Liver (tissue), 9 donors: ENCODE data around the gene SH3BP5. TPM values are rescaled to one million over a fixed set of nuclear protein-coding genes. Genes with fewer than 3 reads are reported as not detected.

Experiments used
- DNase-seq: peaks from one replicate; pipeline ENCODE4 v3.0.0-alpha.2; 2017; ENCODE audit warnings: low spot score
- H3K27ac ChIP-seq, 2 donors: one replicate each; pipeline ENCODE4 v1.7.0; 2013; ENCODE audit warnings: inconsistent platforms in 2 of 2, low read length in 2 of 2, control low read depth in 1 of 2, low read depth in 1 of 2, mild to moderate bottlenecking in 1 of 2
- H3K27me3 ChIP-seq, 4 donors: one replicate each; pipeline versions ENCODE4 v1.6.1 to v1.7.0; 2013; ENCODE audit warnings: low read length in 3 of 4, inconsistent platforms in 1 of 4, mild to moderate bottlenecking in 1 of 4, moderate library complexity in 1 of 4; ENCODE audit not compliant: control insufficient read depth in 4 of 4, insufficient read depth in 4 of 4
- H3K36me3 ChIP-seq, 4 donors: one replicate each; pipeline versions ENCODE4 v1.6.1 to v1.7.0; 2013; ENCODE audit warnings: low read length in 3 of 4, mild to moderate bottlenecking in 3 of 4, low read depth in 1 of 4, moderate library complexity in 1 of 4; ENCODE audit not compliant: control insufficient read depth in 4 of 4, insufficient read depth in 3 of 4
- H3K4me1 ChIP-seq, 4 donors: one replicate each; pipeline versions ENCODE4 v1.6.1 to v1.7.0; 2013; ENCODE audit warnings: low read length in 3 of 4, mild to moderate bottlenecking in 3 of 4, moderate library complexity in 1 of 4; ENCODE audit not compliant: control insufficient read depth in 4 of 4, insufficient read depth in 4 of 4
- H3K4me3 ChIP-seq, 3 donors: one replicate each; pipeline versions ENCODE4 v1.6.1 to v1.7.0; 2013; ENCODE audit warnings: low read length in 3 of 3, control low read depth in 1 of 3, low read depth in 1 of 3, mild to moderate bottlenecking in 1 of 3
- H3K9ac ChIP-seq, 2 donors: one replicate each; pipeline ENCODE4 v1.7.0; 2013; ENCODE audit warnings: low read length in 2 of 2, mild to moderate bottlenecking in 2 of 2, moderate library complexity in 2 of 2, control low read depth in 1 of 2, low read depth in 1 of 2
- H3K9me3 ChIP-seq, 4 donors: one replicate each; pipeline versions ENCODE4 v1.6.1 to v1.7.0; 2013; ENCODE audit warnings: low read length in 3 of 4; ENCODE audit not compliant: control insufficient read depth in 4 of 4
- CTCF ChIP-seq: fragments of 150-350 bp; IDR thresholded peaks from 2 replicates; pipeline ENCODE4 v1.5.1; 2017; ENCODE audit warnings: improper control_type of control experiment, low read depth, low read length; ENCODE audit not compliant: missing input control
- EGR1 ChIP-seq, 2 donors: IDR thresholded peaks; 2 replicates each; pipeline ENCODE4 v1.6.1; 2016 to 2018; ENCODE audit warnings: antibody characterized with exemption in 2 of 2, low read depth in 2 of 2
- FOXA1 ChIP-seq: IDR thresholded peaks from 2 replicates; pipeline ENCODE4 v1.6.1; 2016; ENCODE audit warnings: antibody characterized with exemption
- FOXA2 ChIP-seq: IDR thresholded peaks from 2 replicates; pipeline ENCODE4 v1.6.1; 2016; ENCODE audit warnings: antibody characterized with exemption
- GABPA ChIP-seq, 2 donors: IDR thresholded peaks in 1 of 2; conservative IDR thresholded peaks in 1 of 2; 2 replicates each; pipeline ENCODE4 v1.6.1; 2016; ENCODE audit warnings: antibody characterized with exemption in 2 of 2, mild to moderate bottlenecking in 1 of 2, moderate library complexity in 1 of 2
- HNF4A ChIP-seq, 2 donors: conservative IDR thresholded peaks; 2 replicates each; pipeline ENCODE4 v1.6.1; 2016; ENCODE audit warnings: antibody characterized with exemption in 2 of 2, mild to moderate bottlenecking in 2 of 2
- MAX ChIP-seq: IDR thresholded peaks from 2 replicates; pipeline ENCODE4 v1.6.1; 2016; ENCODE audit warnings: antibody characterized with exemption
- NR2F2 ChIP-seq: IDR thresholded peaks from 2 replicates; pipeline ENCODE4 v1.6.1; 2016; ENCODE audit warnings: antibody characterized with exemption
- RAD21 ChIP-seq, 2 donors: IDR thresholded peaks; 2 replicates each; pipeline ENCODE4 v1.6.1; 2016; ENCODE audit warnings: antibody characterized with exemption in 2 of 2, mild to moderate bottlenecking in 2 of 2
- RXRA ChIP-seq, 2 donors: IDR thresholded peaks; 2 replicates each; pipeline ENCODE4 v1.6.1; 2017 to 2018; ENCODE audit warnings: antibody characterized with exemption in 2 of 2, mild to moderate bottlenecking in 1 of 2
- SP1 ChIP-seq: IDR thresholded peaks from 2 replicates; pipeline ENCODE4 v1.6.1; 2018; ENCODE audit warnings: antibody characterized with exemption, mild to moderate bottlenecking
- YY1 ChIP-seq: IDR thresholded peaks from 2 replicates; pipeline ENCODE4 v1.6.1; 2016; ENCODE audit warnings: antibody characterized with exemption, mild to moderate bottlenecking
- ZBTB33 ChIP-seq: IDR thresholded peaks from 2 replicates; pipeline ENCODE4 v1.6.1; 2016; ENCODE audit warnings: antibody characterized with exemption
- WGBS: extraction: QIAGEN DNeasy Blood & Tissue Kit; methylation state at CpG from one replicate; pipeline ENCODE4 v1.1.7; 2013; 5-methylcytosine and 5-hydroxymethylcytosine counted together
- polyA plus RNA-seq, 2 donors: library from polyadenylated mRNA; stranded (reverse) in 1 of 2; unstranded in 1 of 2; fragments of 200-250 nt in 1 of 2; fragments of >200 nt in 1 of 2; fragmentation: Nextera tagmentation in 1 of 2; extraction: Ambion mirVana in 1 of 2; gene quantifications; one replicate each; pipeline versions ENCODE4 v1.2.1 to v1.2.3, GENCODE V29; 2013 to 2015
- total RNA-seq, 2 donors: library from RNA; depleted of rRNA; stranded (reverse); fragments of >200 nt; gene quantifications; one replicate each; pipeline ENCODE4 v1.2.3, GENCODE V29; 2014
- TF ChIP-seq, protein P1 (sequence below): IDR thresholded peaks from 2 replicates; pipeline ENCODE4 v1.6.1; 2016; ENCODE audit warnings: antibody characterized with exemption
- donor health status: healthy.
- donor health status: healthy.
- donor health status: healthy.
- donor health status: healthy.
- donor health status: healthy.

The SH3BP5 gene
- total and polyA plus RNA-seq, 4 donors, result 3.5 to 17.9 (median 11.8) TPM

DNA sequence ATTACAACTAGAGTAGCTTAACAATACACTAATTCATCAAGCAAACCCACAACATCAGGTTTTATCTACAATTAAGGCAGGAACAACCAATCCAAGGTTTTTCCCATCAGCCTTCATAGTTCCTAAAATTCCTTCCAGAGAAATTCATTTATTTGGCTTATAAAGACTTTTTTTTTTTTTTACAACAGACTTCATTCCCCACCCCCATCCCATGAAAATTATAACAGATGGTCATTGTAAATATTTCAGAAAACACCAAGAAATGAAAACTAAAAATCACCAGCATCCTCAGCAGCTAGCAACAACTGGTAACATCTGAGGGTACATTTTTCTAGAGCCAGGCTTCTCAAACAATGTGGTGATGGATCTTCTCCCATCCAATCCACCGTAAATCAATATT lies 11.0 kb downstream of the SH3BP5 start:
- WGBS, result 91% methylated on average over 1 of the region's 1 CpG
- Histone ChIP-seq H3K27ac (no peak overlapping the region), H3K4me3 (no peak overlapping the region), H3K36me3 (no peaks in the 10 kb centered on the region), H3K27me3 (no peaks in the 10 kb centered on the region), H3K9ac (no peak overlapping the region), H3K9me3 (no peaks in the 10 kb centered on the region), H3K4me1 (peaks cover 37 to 92% (median 79%) of the 10 kb centered on the region in 4 donors)
- no peak for DNase-seq
- TF ChIP-seq HNF4A (conservative IDR thresholded peaks at IDR 0.05), result no peak
- TF ChIP-seq FOXA1, result no peak

- Histone ChIP-seq H3K27ac (peak overlapping the region; percentile 9 to 10), H3K36me3 (no peaks in the 10 kb centered on the region), H3K9ac (no peak overlapping the region), H3K4me3 (no peak overlapping the region), H3K4me1 (peaks cover 30 to 74% (median 61%) of the 10 kb centered on the region in 4 donors), H3K9me3 (no peaks in the 10 kb centered on the region), H3K27me3 (no peaks in the 10 kb centered on the region)
- no peak for DNase-seq
- 66% methylated on average over 4 of the region's 4 CpGs for WGBS
- no peak for TF ChIP-seq SP1
- no peak for TF ChIP-seq CTCF
- no peak for TF ChIP-seq FOXA2
- TF ChIP-seq MAX, result no peak
- TF ChIP-seq ZBTB33, result no peak
- no peak for TF ChIP-seq FOXA1
- no peak for TF ChIP-seq YY1
- TF ChIP-seq HNF4A (conservative IDR thresholded peaks at IDR 0.05), result no peak
- TF ChIP-seq, protein P1, sequence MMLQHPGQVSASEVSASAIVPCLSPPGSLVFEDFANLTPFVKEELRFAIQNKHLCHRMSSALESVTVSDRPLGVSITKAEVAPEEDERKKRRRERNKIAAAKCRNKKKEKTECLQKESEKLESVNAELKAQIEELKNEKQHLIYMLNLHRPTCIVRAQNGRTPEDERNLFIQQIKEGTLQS, result no peak
- no peak for TF ChIP-seq NR2F2
- TF ChIP-seq RXRA (IDR thresholded peaks at IDR 0.05), result no peak
- TF ChIP-seq RAD21 (IDR thresholded peaks at IDR 0.05), result no peak
- TF ChIP-seq GABPA (IDR thresholded peaks at IDR 0.05 in 1 of 2, conservative IDR thresholded peaks at IDR 0.05 in 1 of 2), result no peak
- TF ChIP-seq EGR1 (IDR thresholded peaks at IDR 0.05; ENCODE audit: low read depth in 2 of 2), result no peak
Observed at GRCh38 chr3:15319575-15319974, 12.8 kb downstream of the SH3BP5 start.

GRCh38 chr3:15319136-15319535 lies 13.2 kb downstream of the SH3BP5 start:
- Histone ChIP-seq H3K4me3 (no peak overlapping the region), H3K9me3 (no peaks in the 10 kb centered on the region), H3K4me1 (peaks cover 27 to 70% (median 57%) of the 10 kb centered on the region in 4 donors), H3K27ac (peak overlapping the region; percentile 9 to 22), H3K27me3 (no peaks in the 10 kb centered on the region), H3K9ac (no peak overlapping the region), H3K36me3 (no peaks in the 10 kb centered on the region)
- TF ChIP-seq RXRA (IDR thresholded peaks at IDR 0.05) (peak; percentile 41 to 50), ZBTB33 (no peak), HNF4A (conservative IDR thresholded peaks at IDR 0.05) (peak; percentile 45 to 48), RAD21 (IDR thresholded peaks at IDR 0.05) (peak in 1 of 2 donors; percentile 2), SP1 (peak; percentile 12)
- no peak for DNase-seq
- WGBS, result 38% methylated on average over 2 of the region's 2 CpGs
